Skeletal muscle tissue (tissue), 4 donors: ENCODE measurements around the gene SPIB. TPM values are rescaled to one million over a fixed set of nuclear protein-coding genes. Genes with fewer than 3 reads are reported as not detected.

Experiments used
- H3K27ac ChIP-seq: one replicate; pipeline ENCODE4 v1.7.0; 2013; ENCODE audit warnings: mild to moderate bottlenecking, low read depth, low read length, inconsistent platforms
- H3K27me3 ChIP-seq, 3 donors: one replicate each; pipeline ENCODE4 v1.7.0; 2013; ENCODE audit warnings: low read length in 3 of 3; ENCODE audit not compliant: control insufficient read depth in 3 of 3, insufficient read depth in 3 of 3
- H3K36me3 ChIP-seq, 3 donors: one replicate each; pipeline ENCODE4 v1.7.0; 2013; ENCODE audit warnings: low read length in 3 of 3; ENCODE audit not compliant: control insufficient read depth in 3 of 3, insufficient read depth in 3 of 3
- H3K4me1 ChIP-seq, 3 donors: one replicate each; pipeline ENCODE4 v1.7.0; 2013; ENCODE audit warnings: low read length in 3 of 3, mild to moderate bottlenecking in 3 of 3; ENCODE audit not compliant: control insufficient read depth in 3 of 3, insufficient read depth in 3 of 3
- H3K4me3 ChIP-seq, 3 donors: one replicate each; pipeline ENCODE4 v1.7.0; 2013; ENCODE audit warnings: low read length in 3 of 3
- H3K9ac ChIP-seq, 3 donors: one replicate each; pipeline ENCODE4 v1.7.0; 2013; ENCODE audit warnings: low read length in 3 of 3, mild to moderate bottlenecking in 3 of 3, moderate library complexity in 2 of 3, low read depth in 1 of 3
- H3K9me3 ChIP-seq, 3 donors: one replicate each; pipeline ENCODE4 v1.7.0; 2013; ENCODE audit warnings: low read length in 3 of 3; ENCODE audit not compliant: control insufficient read depth in 3 of 3
- total RNA-seq: library from RNA; depleted of rRNA; stranded (reverse); fragments of >200 nt; gene quantifications from one replicate; pipeline ENCODE4 v1.2.3, GENCODE V29; 2014
- donor health status: Osteomylitis.

SPIB gene
- total RNA-seq, 1 donor from 2014 or later = under 0.01 TPM

- Histone ChIP-seq H3K36me3 (no peaks in the 10 kb centered on the region), H3K9me3 (no peaks in the 10 kb centered on the region), H3K9ac (no peak overlapping the region), H3K27ac (no peak overlapping the region), H3K4me1 (peaks cover 9 to 12% (median 11%) of the 10 kb centered on the region in 3 donors), H3K27me3 (peaks cover 0 to 23% (median 13%) of the 10 kb centered on the region in 3 donors), H3K4me3 (no peak overlapping the region)
These were observed 1.3 kb upstream of the SPIB start for GRCh38 chr19:50417111-50418081.

DNA sequence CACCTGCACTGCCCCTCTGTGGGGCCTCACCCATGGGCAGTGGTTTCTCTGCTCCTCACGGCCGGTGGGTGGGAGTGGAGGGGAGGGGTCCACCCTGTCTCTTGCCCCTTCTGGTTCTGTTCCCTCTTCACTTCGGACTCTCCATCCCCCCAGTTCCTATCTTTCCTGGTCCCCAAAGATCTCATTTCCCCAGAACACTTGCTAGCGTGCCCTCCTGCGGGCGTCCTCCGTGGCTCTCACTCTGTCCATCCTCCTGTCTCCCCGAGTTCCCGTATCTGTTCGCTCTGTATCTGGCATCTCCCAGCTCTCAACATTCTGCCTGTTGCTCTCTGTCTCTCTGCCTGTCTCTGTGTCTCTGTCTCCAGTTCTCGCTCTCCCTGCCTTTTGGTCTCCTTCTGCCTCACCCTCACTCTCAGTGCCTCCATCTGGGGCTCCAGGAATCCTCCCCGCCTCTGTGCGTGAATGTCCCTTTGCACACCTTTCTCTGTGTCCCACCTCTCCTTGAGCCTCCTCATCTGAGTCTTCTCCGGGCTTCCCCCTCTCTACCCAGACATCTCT lies 363 bp downstream of the SPIB start:
- no peaks in the 10 kb centered on the region for H3K36me3 ChIP-seq
- peaks cover 0 to 30% (median 13%) of the 10 kb centered on the region in 3 donors for H3K27me3 ChIP-seq
- H3K9me3 ChIP-seq = no peaks in the 10 kb centered on the region
- peak overlapping the region in 2 of 3 donors; percentile 32 to 57 for H3K9ac ChIP-seq
- H3K27ac ChIP-seq = no peak overlapping the region
- peak overlapping the region in 2 of 3 donors; percentile 1 to 41 for H3K4me3 ChIP-seq
- H3K4me1 ChIP-seq = peaks cover 9 to 12% (median 11%) of the 10 kb centered on the region in 3 donors

DNA sequence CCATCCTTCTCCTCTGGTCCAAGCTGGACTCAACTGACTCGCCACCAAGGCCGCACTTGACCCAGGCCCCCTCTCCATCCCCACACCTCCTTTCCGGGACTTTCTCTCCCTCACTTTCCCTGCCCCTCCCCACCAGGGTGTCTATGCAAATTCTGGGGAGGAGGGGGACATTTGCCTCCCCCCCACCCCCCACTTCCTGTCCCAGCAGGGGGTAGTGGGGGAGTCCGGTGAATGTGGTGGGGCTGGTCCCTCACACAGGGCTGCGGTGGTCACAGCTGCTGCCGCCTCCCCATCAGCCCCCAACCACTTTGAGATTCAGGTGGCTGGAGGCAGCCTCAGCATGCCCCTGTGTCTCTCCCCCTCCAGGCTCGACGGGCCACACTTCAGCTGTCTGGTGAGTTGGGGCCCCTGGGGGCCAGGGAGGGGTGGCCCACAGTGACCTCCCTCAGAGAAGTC lies 870 bp downstream of the SPIB start:
- Histone ChIP-seq H3K4me1 (peaks cover 8 to 10% (median 10%) of the 10 kb centered on the region in 3 donors), H3K36me3 (no peaks in the 10 kb centered on the region), H3K27me3 (peaks cover 0 to 30% (median 13%) of the 10 kb centered on the region in 3 donors)

GRCh38 chr19:50420127-50420526 lies 1.4 kb downstream of the SPIB start:
- no peaks in the 10 kb centered on the region for H3K9me3 ChIP-seq
- no peak overlapping the region for H3K9ac ChIP-seq
- H3K27me3 ChIP-seq = peaks cover 0 to 30% (median 13%) of the 10 kb centered on the region in 3 donors
- H3K4me3 ChIP-seq = no peak overlapping the region
- no peak overlapping the region for H3K27ac ChIP-seq
- peaks cover 7 to 9% (median 9%) of the 10 kb centered on the region in 3 donors for H3K4me1 ChIP-seq
- no peaks in the 10 kb centered on the region for H3K36me3 ChIP-seq

More for the DNA sequence above, 870 bp downstream of the SPIB start:
- Histone ChIP-seq H3K9me3 (no peaks in the 10 kb centered on the region), H3K9ac (no peak overlapping the region), H3K27ac (no peak overlapping the region), H3K4me3 (no peak overlapping the region)

- peaks cover 0 to 30% (median 13%) of the 10 kb centered on the region in 3 donors for H3K27me3 ChIP-seq
- peaks cover 7 to 9% (median 9%) of the 10 kb centered on the region in 3 donors for H3K4me1 ChIP-seq
- no peak overlapping the region for H3K27ac ChIP-seq
- no peaks in the 10 kb centered on the region for H3K9me3 ChIP-seq
- H3K4me3 ChIP-seq = no peak overlapping the region
- H3K9ac ChIP-seq = no peak overlapping the region
- H3K36me3 ChIP-seq = no peaks in the 10 kb centered on the region
These were observed 2.1 kb downstream of the SPIB start for GRCh38 chr19:50420808-50421207.

DNA sequence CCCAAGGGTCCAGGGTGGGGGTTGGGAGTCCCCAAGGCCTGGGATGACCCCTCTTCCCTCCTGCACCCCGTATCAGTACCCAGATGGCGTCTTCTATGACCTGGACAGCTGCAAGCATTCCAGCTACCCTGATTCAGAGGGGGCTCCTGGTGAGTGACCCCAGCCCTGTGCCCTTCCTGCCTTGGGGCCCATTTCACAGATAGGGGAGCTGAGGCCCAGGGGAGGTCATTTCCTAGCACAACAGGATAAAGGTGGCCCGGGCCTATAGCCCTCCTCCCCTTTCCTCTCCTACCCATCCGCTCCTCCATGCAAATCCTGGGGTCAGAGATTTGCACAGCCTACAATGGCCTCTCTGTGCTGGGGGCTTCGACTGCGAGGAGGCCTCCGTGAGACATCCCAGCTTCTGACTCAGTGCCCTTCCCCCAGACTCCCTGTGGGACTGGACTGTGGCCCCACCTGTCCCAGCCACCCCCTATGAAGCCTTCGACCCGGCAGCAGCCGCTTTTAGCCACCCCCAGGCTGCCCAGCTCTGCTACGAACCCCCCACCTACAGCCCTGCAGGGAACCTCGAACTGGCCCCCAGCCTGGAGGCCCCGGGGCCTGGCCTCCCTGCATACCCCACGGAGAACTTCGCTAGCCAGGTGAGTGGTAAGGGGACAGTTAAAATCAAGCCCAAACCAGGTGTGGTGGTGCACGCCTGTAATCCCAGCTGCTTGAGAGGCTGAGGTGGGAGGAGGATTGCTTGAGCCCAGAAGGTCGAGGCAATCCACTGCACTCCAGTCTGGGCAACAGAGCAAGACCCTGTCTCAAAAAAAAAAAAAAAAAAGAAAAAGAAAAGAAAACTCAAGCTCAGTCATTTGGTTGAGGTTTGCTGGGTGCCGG lies 3.9 kb downstream of the SPIB start:
- Histone ChIP-seq H3K27ac (no peak overlapping the region), H3K27me3 (peaks cover 0 to 30% (median 13%) of the 10 kb centered on the region in 3 donors), H3K9ac (no peak overlapping the region), H3K4me1 (peaks cover 7 to 12% (median 9%) of the 10 kb centered on the region in 3 donors), H3K4me3 (no peak overlapping the region), H3K9me3 (no peaks in the 10 kb centered on the region), H3K36me3 (no peaks in the 10 kb centered on the region)

DNA sequence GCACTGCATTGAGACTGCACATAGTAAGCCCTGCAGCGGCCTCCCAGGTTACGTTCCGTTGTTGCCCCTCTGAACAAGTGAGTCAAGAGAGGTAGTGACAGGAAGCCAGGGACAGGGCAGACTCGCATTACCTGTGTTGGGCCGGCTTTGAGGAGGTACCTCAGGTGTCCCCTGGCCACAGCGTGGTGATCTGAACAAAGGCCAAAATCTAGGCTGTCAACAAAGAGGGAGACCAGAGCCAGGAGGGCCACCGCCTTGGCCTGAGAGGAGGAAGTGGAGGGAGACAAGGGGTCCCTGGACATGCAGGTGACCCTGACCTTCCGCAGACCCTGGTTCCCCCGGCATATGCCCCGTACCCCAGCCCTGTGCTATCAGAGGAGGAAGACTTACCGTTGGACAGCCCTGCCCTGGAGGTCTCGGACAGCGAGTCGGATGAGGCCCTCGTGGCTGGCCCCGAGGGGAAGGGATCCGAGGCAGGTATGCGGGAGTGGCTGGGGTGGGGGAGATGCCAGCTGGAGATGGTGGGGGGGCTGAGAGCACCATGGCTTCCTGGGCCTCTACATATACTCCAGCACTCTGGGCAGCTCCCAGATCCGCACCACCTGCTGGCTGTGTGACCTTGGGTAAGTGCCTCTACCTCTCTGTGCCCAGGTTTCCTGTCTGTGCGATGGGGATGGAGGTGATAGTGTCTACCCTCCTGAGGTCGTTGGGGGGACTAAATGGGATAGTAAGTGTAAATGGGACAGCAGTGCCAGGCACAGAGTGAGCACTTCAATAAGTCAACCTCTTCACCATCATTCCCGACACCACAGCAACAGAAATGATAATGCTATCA lies 4.8 kb downstream of the SPIB start:
- no peaks in the 10 kb centered on the region for H3K9me3 ChIP-seq
- peaks cover 0 to 23% (median 8%) of the 10 kb centered on the region in 3 donors for H3K27me3 ChIP-seq
- H3K9ac ChIP-seq = no peak overlapping the region
- H3K4me1 ChIP-seq = peaks cover 10 to 21% (median 12%) of the 10 kb centered on the region in 3 donors
- H3K4me3 ChIP-seq = no peak overlapping the region
- no peaks in the 10 kb centered on the region for H3K36me3 ChIP-seq
- H3K27ac ChIP-seq = no peak overlapping the region

DNA sequence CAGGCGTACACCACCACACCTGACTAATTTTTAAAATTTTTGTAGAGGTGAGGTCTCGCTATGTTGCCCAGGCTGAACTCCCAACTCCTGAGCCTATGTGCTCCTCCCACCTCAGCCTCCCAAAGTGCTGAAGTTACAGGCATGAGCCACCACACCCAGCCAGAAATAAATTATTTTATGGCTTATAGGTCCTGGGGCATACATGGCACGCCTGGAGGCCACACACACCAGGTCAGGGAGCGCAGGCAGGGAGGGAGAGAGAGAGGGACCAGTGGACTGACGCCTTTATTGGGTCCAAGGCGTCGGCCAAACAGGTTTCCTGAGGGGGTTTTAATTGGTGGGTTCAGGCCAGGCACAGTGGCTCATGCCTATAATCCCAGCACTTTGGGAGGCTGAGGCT lies 6.8 kb downstream of the SPIB start:
- H3K4me1 ChIP-seq = peaks cover 7 to 22% (median 9%) of the 10 kb centered on the region in 3 donors
- H3K9me3 ChIP-seq = no peaks in the 10 kb centered on the region
- no peak overlapping the region for H3K27ac ChIP-seq
- H3K36me3 ChIP-seq = no peaks in the 10 kb centered on the region
- H3K27me3 ChIP-seq = peaks cover 0 to 15% (median 5%) of the 10 kb centered on the region in 3 donors
- H3K4me3 ChIP-seq = no peak overlapping the region
- no peak overlapping the region for H3K9ac ChIP-seq
